Stimulated activated naive CD8-positive, alpha-beta T cell treated with anti-CD3 and anti-CD28 coated beads, Interleukin-15, amount 100 ng/mL, for 72 hours (primary cell): ENCODE results near the gene MAX.
"Not testable (repeated sequence)": the region's sequence is repeated elsewhere in the genome, so short reads cannot be mapped to it uniquely, and the experiment has no call there.

Experiments used
- ATAC-seq: fragments of 150-1000 bp; cut with Tn5 transposase; 2 replicates; pipeline ENCODE4 v1.10.0; 2021; ENCODE audit warnings: mild to moderate bottlenecking, moderate library complexity
- DNase-seq, 2 donors: peaks; one replicate each; pipeline ENCODE4 v3.0.0; 2021 to 2022
- H3K27ac Mint-ChIP-seq, 2 donors: one replicate each; pipeline ENCODE4 v1.8.0; 2022; ENCODE audit warnings: mild to moderate bottlenecking in 2 of 2, mixed read lengths in 2 of 2, moderate library complexity in 2 of 2
- H3K27me3 Mint-ChIP-seq: one replicate; pipeline ENCODE4 v1.8.0; 2022; ENCODE audit warnings: mixed read lengths
- H3K4me1 Mint-ChIP-seq: one replicate; pipeline ENCODE4 v1.8.0; 2022; ENCODE audit warnings: mild to moderate bottlenecking, mixed read lengths
- H3K4me3 Mint-ChIP-seq, 2 donors: one replicate each; pipeline ENCODE4 v1.8.0; 2022; ENCODE audit warnings: mild to moderate bottlenecking in 2 of 2, mixed read lengths in 2 of 2, moderate library complexity in 1 of 2
- H3K9me3 Mint-ChIP-seq, 2 donors: one replicate each; pipeline ENCODE4 v1.8.0; 2022; ENCODE audit warnings: mixed read lengths in 2 of 2

MAX gene

DNA sequence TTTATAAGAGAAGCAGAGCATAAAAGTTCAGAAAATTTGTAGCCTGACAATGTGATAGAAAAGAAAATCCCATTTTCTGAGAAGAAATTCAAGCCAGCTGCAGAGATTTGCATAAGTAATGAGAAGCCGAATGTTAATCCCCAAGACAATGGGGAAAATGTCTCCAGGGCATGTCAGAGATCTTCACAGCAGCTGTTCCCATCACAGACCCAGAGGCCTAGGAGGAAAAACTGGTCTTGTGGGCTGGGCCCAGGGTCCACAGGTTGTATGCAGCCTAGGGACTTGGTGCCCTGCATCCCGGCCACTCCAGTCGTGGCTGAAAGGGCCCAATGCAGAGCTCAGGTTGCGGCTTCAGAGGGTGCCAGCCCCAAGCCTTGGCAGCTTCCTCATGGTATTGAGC is 15.6 kb downstream of the MAX start:
- Mint-ChIP-seq H3K4me1 (peaks cover 56% of the 10 kb centered on the region), H3K9me3 (peaks cover 10 to 37% of the 10 kb centered on the region in 2 donors)
- not testable (repeated sequence) for DNase-seq, H3K27me3 Mint-ChIP-seq, H3K27ac Mint-ChIP-seq, ATAC-seq, H3K4me3 Mint-ChIP-seq

DNA sequence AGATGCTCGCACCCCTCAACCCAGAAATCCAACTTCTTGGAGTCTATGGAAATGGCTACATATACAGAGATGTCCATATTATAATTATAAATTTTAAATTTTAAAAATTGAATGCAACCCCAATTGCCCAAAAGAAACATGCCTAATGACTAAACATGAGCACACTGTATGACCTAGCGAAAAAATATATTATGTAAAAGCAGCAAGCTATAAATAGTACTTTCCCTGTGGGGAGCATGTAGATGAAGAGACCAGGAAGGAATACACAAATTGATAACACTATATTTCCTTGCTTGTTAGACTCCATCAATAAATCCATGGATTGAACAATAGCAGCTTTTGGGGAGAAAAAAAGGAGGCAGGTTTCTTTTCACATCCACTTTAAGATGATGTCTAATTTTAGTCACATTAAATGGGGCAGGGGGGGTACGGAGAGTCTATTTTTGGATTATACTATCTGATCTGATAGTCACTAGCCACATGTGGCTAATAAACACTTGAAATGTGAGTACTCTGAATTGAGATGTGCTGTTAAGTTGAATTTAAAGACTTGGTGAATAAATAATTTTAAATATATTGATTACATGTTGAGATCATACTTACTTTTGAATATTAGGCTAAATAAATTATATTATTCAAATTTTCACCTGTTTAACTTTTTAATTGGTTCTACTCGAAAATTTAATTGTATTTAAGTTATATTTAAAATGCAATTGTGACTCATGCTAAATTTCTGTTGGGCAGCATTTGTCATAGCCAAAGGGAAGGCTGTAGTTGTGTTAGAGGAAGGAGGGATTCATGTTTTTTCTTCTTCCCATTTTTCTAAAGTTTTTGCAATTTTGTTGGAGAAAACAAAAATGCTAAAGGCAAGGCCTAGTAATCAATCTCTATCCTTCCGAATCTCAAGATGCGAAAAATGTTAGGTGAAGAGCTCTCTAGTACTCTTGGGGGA is 17.5 kb downstream of the MAX start:
- no peak for DNase-seq
- no peak overlapping the region for H3K4me3 Mint-ChIP-seq
- peaks cover 64% of the 10 kb centered on the region for H3K4me1 Mint-ChIP-seq
- H3K27ac Mint-ChIP-seq, result no peak overlapping the region
- no peaks in the 10 kb centered on the region for H3K27me3 Mint-ChIP-seq
- H3K9me3 Mint-ChIP-seq, result peaks cover 10 to 37% of the 10 kb centered on the region in 2 donors
- ATAC-seq, result no peak

DNA sequence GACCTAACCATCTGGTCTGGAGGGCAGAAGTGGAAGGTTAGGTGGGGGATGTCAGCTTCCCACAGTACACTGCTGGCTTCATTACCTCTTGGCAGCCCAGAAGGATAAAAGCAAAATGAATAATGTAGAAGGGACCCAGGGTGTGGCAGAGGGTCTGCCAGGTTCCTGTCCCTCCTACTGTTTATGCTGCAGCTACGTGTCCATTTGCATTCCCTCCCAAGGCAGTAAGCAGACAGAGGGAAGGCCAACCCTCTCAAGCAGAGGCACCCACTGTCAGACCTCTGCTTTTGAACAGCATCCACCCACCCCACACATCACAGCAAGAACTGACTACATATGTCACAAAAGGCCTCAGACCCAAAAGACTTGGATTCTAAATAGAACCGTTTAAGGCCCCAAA is 19.4 kb downstream of the MAX start:
- Mint-ChIP-seq H3K4me1 (peaks cover 65% of the 10 kb centered on the region), H3K9me3 (peaks cover 6 to 33% of the 10 kb centered on the region in 2 donors), H3K27me3 (no peaks in the 10 kb centered on the region), H3K27ac (peak overlapping the region; percentile 36 to 45), H3K4me3 (no peak overlapping the region)
- ATAC-seq (no peak), DNase-seq (no peak)

DNA sequence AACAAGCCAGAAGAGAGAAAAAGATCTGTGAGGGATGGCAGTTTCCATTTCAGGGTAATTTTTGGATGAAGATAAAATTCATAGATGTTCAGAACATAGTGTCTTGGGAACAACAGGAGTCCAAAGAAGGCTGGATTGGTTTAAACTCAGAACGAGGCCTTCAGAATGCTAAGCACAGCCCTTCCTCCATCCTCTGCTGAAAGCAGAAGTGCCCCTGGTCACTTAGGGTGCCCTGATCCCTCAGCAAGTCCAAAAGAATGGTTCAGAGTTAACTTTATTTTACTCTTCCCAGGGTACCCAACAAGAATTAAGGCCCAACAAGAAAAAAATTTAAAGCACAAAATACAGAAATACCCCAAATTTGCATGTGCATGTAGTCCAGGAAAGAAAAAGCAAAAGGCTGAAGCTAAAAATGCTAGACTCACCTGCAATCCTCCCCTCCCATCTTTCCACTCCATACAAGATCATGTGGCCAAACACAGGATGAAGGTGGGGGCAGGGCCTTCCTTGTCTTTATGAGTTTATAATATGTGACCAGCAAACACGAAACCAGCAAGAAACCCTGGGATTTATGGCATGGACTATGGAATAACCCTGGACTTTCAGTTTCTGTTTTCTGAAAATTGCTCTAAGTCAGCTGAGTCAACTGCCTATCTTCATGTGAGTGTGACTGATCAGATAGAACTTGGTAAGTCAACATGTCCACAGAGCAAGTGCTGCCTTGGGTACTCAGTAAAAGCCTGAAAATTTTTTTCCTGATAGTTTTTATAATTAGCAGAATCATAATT is 21.2 kb downstream of the MAX start:
- no peak overlapping the region for H3K4me3 Mint-ChIP-seq
- ATAC-seq (no peak), DNase-seq (no peak)
- H3K27ac Mint-ChIP-seq, result peak overlapping the region; percentile 37 to 42
- H3K4me1 Mint-ChIP-seq, result peaks cover 67% of the 10 kb centered on the region
- H3K27me3 Mint-ChIP-seq, result no peaks in the 10 kb centered on the region
- peaks cover 0 to 15% of the 10 kb centered on the region in 2 donors for H3K9me3 Mint-ChIP-seq

DNA sequence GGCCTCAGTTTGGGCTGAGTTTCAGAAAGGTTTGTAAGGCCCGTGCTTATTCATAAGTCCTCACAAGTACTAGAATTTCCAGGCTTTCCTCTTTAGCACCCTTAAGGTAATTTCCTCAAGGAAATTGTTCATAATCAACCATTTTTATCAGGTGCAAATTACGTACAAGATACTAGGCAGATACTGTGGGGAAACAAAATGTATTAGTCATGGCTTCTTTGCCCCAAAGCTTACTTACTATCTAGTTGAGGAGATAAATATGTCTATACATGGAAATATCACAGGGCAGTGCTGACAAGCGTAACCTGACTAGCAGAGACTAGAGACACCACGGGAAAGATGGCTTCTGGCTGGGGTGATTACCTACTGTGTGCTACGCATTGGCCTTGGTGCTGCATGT is 22.5 kb downstream of the MAX start:
- Mint-ChIP-seq H3K9me3 (peaks cover 0 to 6% of the 10 kb centered on the region in 2 donors), H3K27ac (no peak overlapping the region), H3K27me3 (no peaks in the 10 kb centered on the region), H3K4me3 (no peak overlapping the region), H3K4me1 (peaks cover 69% of the 10 kb centered on the region)
- no peak for ATAC-seq
- DNase-seq, result no peak

DNA sequence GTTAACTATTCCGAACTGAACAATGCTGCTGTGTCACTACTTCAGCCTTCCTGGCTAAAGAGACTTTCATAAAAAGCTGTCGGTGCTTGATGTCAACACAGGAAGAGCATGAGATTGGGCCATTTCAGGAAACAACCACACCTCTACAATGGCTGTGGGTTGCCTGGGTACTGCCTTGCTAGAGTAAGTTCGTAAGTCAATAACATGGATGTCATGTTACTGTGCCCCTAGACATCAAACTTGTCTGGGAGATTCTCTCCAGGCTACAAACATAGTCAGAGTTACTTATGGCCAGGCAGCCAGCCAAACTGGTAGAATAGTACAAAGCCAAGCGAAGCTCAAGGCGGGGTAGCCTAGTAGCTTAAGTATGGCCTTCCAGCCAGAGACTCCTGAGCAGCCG is 23.1 kb downstream of the MAX start:
- no peak overlapping the region for H3K4me3 Mint-ChIP-seq
- DNase-seq (no peak), ATAC-seq (no peak)
- no peak overlapping the region for H3K27ac Mint-ChIP-seq
- H3K9me3 Mint-ChIP-seq, result peaks cover 0 to 6% of the 10 kb centered on the region in 2 donors
- no peaks in the 10 kb centered on the region for H3K27me3 Mint-ChIP-seq
- peaks cover 69% of the 10 kb centered on the region for H3K4me1 Mint-ChIP-seq

DNA sequence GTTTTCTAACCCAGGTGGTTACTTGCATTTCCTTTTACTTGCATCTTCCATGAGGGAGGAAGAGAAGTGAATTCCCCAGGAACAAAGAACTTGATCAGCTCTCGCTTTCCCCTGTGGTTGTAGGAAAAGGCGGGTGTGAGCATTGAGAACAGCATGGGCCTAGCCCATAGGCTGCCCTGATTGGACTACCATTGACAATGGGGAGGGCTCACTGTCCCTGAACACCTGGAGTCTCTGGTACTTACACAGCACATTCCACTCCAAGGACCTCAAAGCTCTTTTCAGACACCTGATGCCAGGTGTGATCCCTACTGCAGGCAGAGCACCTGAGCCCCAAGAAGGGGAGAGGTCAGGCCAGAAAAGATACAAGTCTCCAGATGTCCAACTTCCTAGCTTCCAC is 25.0 kb downstream of the MAX start:
- H3K4me1 Mint-ChIP-seq, result peaks cover 56% of the 10 kb centered on the region

DNA sequence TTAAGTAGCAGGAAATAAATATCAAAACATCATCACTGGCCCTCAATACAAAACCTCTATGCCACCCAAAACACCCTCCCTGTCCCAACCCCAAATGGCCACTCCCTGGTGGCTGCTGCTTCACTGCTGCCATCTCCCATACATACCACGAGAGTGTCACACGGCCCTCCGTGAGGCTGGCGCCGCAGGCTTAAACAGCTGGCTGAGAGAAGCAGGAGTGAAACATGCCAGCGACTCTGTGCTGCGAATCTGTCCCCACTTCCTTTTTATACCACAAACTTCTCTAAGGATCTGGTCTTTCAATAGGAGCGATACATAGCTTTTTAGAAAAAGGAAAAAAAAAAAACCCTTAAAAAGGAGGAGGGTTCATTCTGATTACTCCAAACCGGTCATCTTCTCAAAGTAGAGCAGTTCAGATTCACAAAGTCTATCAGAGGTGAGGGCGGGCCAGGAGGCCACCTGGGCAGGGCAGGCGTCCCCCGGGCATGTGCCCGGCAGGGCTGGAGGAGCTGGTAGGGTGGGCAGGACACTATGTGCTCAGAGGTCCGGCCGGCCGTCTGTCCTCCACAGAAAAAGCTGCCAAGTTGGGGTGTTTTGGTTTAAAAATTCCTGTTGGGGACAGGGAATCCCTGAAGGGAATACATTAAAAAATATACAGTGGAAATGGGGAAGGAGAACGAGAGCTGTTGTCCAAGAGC is 26.5 kb downstream of the MAX start:
- DNase-seq, result no peak
- H3K9me3 Mint-ChIP-seq, result no peaks in the 10 kb centered on the region
- peak overlapping the region; percentile 48 to 73 for H3K27ac Mint-ChIP-seq
- ATAC-seq, result no peak
- no peak overlapping the region for H3K4me3 Mint-ChIP-seq
- no peaks in the 10 kb centered on the region for H3K27me3 Mint-ChIP-seq
- H3K4me1 Mint-ChIP-seq, result peaks cover 41% of the 10 kb centered on the region

More for the DNA sequence above, 25.0 kb downstream of the MAX start:
- no peak for ATAC-seq
- Mint-ChIP-seq H3K27ac (no peak overlapping the region), H3K27me3 (no peaks in the 10 kb centered on the region), H3K9me3 (peaks cover 0 to 6% of the 10 kb centered on the region in 2 donors), H3K4me3 (no peak overlapping the region)
- DNase-seq, result no peak

DNA sequence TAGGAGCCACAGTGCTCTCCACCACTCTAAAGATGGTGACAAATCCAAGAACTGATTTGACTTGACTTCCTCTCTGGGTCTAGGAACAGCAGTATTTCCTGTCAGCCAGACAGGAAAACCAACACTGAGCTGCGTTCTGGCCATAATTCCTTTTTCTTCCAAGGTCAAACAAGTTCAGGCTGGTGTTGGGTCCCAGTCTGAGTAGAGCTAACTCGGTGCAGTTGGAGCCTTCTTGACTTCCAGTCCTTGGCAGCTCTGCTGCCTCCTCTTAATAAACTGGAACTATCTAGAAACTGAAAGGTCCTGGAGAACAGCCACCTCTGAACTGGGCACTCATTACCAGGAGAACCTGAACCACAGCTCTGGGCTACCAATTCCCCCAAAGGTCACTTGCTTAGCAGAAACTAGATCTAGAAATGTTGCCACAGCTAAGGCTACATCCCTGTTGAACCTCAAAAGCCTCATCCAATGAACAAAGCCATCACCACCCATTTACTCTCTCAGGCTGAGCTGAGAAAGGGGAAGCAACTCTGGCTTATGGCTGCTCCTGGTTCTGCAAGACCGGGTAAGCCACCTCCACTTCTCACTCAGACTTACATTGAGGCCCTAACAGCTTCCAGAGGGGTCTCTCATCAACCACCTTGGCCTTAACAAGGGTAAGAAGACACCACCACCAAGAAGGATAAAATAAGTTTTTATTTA is 27.7 kb downstream of the MAX start:
- Mint-ChIP-seq H3K27ac (peak overlapping the region; percentile 9 to 34), H3K9me3 (no peaks in the 10 kb centered on the region), H3K4me1 (peaks cover 30% of the 10 kb centered on the region), H3K4me3 (no peak overlapping the region), H3K27me3 (no peaks in the 10 kb centered on the region)
- DNase-seq (no peak), ATAC-seq (no peak)

DNA sequence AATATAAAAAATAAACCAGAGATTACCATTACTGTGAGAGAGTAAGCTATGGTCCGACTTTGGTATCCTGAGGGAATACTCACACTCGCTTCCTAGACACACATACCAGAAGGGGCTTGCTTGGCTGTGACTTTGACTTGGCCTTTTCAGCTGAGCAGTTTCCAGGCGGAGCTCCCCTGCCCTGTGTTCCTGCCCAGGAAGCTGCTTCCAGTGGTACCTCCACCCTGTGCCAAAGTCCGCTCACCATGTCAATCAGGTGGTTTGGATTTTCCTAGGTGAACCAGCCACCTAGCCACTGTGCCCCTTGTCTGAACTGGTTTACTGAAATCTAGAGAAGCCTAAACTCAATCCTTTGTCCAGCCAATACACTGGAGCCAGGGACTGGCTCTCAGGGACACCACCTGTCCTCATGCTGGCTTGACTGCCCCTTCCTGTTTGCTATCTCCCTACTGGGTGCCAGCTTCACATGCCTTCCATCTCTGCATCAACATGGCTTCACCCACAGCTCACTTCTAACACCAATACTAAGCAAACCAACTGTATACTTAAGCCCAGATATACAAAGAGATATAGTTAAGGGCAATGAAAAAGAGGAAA is 28.6 kb downstream of the MAX start:
- Mint-ChIP-seq H3K9me3 (no peaks in the 10 kb centered on the region), H3K4me3 (no peak overlapping the region), H3K27ac (peak overlapping the region in 1 of 2 donors; percentile 38), H3K27me3 (no peaks in the 10 kb centered on the region), H3K4me1 (peaks cover 30% of the 10 kb centered on the region)
- ATAC-seq, result no peak
- no peak for DNase-seq

DNA sequence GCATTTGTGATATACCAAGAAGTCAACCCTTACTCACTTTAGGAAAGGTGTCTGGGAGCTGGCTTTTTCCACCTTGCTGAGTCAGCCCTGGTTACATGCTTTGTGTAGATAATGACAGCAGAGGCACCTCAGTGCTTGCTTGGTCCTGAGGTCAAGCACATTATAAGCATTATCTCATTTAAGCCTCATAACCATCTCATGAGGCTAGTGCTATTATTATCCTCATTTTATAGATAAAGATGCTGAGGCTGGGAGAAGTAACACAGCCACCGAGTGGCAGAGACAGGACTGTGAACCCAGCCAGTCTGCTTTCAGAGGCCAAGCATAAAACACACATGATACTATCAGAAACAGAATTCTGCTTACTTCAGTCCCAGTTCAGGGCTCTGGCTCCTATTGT is 29.4 kb downstream of the MAX start:
- Mint-ChIP-seq H3K27ac (no peak overlapping the region), H3K4me3 (no peak overlapping the region), H3K4me1 (peaks cover 30% of the 10 kb centered on the region), H3K27me3 (no peaks in the 10 kb centered on the region), H3K9me3 (no peaks in the 10 kb centered on the region)
- ATAC-seq (no peak), DNase-seq (no peak)

DNA sequence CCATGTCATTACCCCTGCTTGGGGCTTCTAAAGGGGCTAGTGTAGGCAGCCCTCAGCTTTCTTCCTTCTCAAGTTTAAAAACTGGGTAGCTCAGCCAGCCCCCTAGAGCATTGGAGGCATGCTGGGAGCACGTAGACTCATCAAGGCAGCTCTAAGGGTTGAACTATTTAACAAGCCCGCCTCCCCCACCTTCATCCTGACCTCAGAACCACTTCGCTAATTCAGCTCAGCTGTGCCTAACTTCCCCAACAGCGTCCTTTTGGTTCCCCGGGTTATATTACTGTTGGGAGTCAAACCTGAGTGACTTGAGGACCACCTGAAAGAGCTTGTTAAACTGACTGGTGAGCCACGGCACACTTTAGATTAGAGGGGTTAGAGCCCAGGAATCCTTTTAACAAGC is 30.1 kb downstream of the MAX start:
- Mint-ChIP-seq H3K4me3 (no peak overlapping the region), H3K4me1 (peaks cover 30% of the 10 kb centered on the region), H3K27me3 (no peaks in the 10 kb centered on the region), H3K27ac (peak overlapping the region; percentile 12 to 52), H3K9me3 (no peaks in the 10 kb centered on the region)
- no peak for ATAC-seq
- DNase-seq, result no peak

DNA sequence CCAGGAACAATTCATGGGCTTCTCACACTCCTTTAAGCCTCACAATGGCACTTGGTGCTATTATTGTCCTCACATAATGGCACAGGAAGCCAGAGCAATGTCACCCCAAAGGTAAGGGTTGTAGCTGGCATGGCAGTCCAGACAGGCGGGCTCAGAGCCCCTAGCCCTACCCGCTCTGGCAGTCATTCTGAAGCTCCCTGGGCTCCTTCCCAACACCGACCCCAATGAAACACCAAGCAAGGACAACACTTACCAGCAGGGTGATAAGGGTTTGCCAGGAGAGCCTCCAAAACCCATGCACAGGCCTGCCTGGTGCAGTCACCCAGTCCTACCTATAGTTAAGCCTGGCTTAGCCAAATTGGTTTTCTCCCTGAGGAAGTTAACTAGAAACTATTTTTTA is 30.8 kb downstream of the MAX start:
- DNase-seq (no peak), ATAC-seq (no peak)
- Mint-ChIP-seq H3K27ac (no peak overlapping the region), H3K9me3 (no peaks in the 10 kb centered on the region), H3K4me1 (peaks cover 26% of the 10 kb centered on the region), H3K27me3 (no peaks in the 10 kb centered on the region), H3K4me3 (no peak overlapping the region)

DNA sequence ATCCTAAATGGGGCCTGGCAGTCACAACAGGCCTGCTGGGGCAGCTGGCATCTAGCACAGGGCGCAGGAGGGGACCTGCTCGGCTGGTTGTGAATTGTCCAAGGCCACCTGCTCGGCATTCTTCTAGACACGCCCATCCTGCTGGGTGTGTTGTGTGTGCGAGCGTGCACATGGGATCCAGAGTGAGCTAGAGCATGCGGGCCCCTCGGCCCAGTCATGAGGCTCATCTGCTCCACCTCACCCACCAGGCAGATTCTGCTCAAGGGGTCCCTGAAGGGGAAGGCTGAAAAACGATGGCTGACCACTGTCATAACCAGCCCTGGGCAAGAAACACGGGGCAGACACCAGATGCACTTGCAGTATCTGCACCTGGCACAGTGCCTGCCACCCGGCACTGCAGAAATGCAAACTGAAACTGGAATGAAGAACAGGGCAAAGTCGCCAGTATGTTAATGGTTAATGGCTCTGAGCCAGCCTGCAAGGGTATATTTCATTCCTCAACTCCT is 31.8 kb downstream of the MAX start:
- H3K4me1 Mint-ChIP-seq, result peaks cover 19% of the 10 kb centered on the region
- H3K27me3 Mint-ChIP-seq, result no peaks in the 10 kb centered on the region
- ATAC-seq (no peak), DNase-seq (no peak)
- no peak overlapping the region for H3K27ac Mint-ChIP-seq
- no peaks in the 10 kb centered on the region for H3K9me3 Mint-ChIP-seq
- H3K4me3 Mint-ChIP-seq, result no peak overlapping the region
